ENCODE measurements around the gene HOXC9.

GRCh38 chr12:53977596-53978445 is 22.1 kb upstream of the HOXC9 start:
- TF ChIP-seq CTCF (conservative IDR thresholded peaks at IDR 0.05; ENCODE audit: low read depth, low read length) (no peak), EZH2 (IDR thresholded peaks at IDR 0.05; ENCODE audit: borderline replicate concordance, low read depth, low read length, poor library complexity, severe bottlenecking) (no peak)
